HG03039 (cell line): ENCODE data around the gene UBASH3A.

Source experiments
- ATAC-seq: cut with Tn5 transposase; IDR thresholded peaks from one replicate; pipeline ENCODE4 v1.9.1; 2021; ENCODE audit warnings: mild to moderate bottlenecking, moderate library complexity; ENCODE audit not compliant: unreplicated experiment

The UBASH3A gene

GRCh38 chr21:42429021-42429420, 25.3 kb downstream of the UBASH3A start:
- no peak for ATAC-seq

- ATAC-seq: no peak
Measured at GRCh38 chr21:42429856-42430255, 26.2 kb downstream of the UBASH3A start.

DNA sequence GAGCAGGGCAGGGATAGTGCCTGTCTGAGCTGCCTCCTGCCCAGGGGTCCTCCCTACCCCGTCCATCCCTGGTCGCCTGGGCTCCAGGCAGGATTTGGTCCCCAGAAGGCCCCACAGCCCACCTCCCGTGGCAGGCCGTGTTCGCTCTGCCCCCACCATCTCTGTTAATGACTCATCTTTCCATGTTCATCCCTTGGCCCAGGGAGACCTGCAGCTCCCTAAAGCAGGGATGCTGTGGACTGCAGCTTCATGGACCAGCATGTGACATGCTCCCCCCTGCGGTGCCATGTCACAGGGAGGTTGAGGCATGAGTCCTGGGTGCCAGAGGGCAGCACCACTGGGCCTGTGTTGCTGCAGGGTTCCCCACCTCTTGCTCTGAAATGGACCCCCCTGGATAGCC, 26.8 kb downstream of the UBASH3A start:
- ATAC-seq: no peak

GRCh38 chr21:42431196-42431595, 27.5 kb downstream of the UBASH3A start:
- ATAC-seq: no peak

DNA sequence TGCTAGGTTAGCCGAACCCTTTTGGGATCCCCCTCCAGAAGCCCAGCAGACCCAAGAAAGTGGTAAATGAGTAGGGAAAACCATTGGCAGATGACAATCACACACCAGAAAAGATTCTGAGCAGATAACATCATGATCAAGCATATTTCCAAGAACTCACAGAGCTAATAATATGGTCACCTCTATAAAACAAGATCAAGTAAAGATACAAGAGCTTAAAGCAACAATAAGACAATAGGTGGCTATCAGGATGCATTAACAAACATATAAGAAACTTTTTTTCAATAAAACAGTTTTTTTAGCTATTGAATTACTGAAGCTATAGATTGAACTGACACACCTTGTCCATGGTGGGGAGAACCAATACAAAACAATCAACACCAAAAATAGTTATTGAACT, 29.0 kb downstream of the UBASH3A start:
- ATAC-seq: no peak

- ATAC-seq: no peak
Measured at GRCh38 chr21:42433946-42434551, 30.3 kb downstream of the UBASH3A start.

DNA sequence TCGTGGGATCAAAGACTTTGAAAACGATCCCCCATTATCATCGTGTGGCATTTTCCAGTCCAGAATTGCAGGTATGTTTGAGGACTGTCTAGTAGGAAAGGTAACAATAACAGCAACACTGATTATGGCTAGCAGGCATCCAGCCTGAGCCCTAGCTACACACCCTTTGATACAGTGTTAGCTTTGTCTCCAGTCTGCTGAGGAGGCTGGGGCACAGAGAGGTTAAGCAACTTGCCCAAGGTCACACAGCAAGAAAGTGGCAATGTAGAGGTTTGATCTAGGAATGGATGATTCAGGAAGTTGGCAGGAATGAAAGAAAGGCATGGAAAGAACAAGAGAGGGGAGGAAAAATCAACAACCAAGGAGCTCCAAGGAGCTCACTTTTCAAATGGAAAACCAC, 31.2 kb downstream of the UBASH3A start:
- no peak for ATAC-seq

- ATAC-seq: no peak
Measured at GRCh38 chr21:42435401-42435800, 31.7 kb downstream of the UBASH3A start.

- ATAC-seq: no peak
Measured at GRCh38 chr21:42435833-42436232, 32.1 kb downstream of the UBASH3A start.

- ATAC-seq: no peak
Measured at GRCh38 chr21:42436914-42437313, 33.2 kb downstream of the UBASH3A start.

GRCh38 chr21:42437786-42438185, 34.1 kb downstream of the UBASH3A start:
- ATAC-seq: no peak

DNA sequence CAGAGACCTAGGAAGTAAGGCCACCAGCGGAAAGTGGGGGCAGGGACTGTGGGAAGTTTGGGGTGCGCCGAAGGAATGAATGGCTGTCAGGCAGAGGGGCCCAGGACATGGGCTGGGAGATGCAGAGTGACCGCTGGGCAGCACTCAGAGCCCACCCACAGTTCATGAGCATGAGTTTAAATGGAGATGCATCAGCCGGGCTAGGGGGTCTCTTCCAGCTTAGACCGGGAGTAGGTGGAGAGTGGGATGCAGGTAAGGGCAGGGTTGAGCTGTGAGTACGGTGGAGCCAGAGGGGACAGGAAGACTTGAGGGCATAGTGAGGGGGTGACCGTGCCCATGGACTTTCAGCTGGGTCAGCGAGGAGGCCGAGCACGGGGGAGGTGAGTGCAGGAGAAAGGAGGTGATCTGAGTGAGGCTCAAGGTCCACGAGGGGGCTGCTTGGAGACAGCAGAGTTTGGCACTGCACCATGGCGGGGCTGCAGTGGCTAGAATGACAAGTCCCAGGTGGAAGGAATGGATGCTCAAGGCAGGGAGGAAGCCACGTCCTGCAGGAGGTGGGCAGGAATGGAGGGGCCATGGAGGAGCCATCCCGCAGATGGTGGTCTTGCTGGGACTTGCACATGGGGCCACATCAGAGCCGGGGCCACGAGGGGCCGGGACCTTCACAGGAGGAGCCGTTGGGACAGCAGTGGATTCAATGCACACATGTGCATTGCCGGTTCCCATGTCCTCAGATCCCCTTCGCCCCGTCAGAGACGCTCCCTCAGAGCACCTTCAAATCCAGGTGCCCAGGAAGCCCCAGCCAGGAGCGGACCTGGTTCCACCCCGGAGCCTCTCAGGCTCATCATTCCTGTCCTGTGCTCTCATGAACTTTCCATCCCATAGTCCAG, 34.9 kb downstream of the UBASH3A start:
- ATAC-seq: no peak

DNA sequence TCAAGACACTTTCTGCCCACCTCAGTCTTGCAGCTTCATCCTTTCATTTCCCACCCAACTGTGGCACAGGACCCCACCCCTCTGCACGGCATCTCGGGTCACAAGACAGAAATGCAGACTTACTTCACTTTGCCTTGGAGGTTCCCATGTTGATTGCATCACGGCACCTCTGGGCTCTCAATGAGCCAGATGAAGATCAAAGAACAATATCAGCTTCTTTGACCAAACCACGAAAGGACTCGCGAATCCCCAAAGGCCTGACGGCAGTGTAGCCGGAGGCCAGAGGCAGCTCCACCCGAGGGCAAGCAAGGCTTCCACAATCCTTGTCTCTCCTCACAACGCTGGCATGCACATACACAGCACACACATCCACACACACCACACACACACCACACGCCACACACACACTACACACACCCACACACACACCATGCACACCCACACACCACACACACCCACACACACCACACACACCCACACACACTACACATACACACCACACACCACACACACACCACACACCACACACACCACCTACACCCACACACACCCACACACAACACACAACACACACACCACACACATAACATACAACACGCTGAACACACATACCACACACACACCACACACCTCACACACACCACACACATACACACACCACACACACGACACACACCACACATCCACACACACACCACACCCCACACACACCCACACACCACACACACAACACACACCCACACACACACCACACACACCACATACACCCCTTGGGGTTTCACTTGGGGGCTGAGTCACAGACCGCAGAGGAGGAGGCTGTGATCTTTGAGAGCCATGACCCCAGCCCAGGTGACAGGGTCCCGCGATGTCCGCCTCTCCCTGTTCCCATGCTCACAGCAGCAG, 35.8 kb downstream of the UBASH3A start:
- ATAC-seq: no peak

- peak; percentile 61 for ATAC-seq
Measured at GRCh38 chr21:42440187-42440792, 36.6 kb downstream of the UBASH3A start.

DNA sequence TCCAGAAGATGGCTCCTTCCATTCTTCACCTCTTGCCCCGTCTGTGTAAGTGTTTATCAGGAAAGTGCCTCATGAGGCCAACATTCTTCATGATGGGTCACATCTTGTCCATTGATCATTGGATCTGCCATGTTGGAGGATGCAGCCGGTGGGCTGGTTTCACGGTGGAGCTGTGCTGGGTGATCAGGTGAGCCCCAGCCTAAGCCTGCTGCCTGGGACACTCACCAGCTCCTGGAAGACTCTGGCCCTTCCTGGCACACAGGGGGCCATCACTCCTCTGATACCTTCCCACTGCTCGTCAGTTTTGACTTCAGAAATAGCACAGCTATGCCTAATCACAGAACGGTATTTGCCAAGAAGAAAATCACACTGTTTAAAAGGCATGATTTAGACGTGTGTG, 38.3 kb downstream of the UBASH3A start:
- ATAC-seq: no peak

DNA sequence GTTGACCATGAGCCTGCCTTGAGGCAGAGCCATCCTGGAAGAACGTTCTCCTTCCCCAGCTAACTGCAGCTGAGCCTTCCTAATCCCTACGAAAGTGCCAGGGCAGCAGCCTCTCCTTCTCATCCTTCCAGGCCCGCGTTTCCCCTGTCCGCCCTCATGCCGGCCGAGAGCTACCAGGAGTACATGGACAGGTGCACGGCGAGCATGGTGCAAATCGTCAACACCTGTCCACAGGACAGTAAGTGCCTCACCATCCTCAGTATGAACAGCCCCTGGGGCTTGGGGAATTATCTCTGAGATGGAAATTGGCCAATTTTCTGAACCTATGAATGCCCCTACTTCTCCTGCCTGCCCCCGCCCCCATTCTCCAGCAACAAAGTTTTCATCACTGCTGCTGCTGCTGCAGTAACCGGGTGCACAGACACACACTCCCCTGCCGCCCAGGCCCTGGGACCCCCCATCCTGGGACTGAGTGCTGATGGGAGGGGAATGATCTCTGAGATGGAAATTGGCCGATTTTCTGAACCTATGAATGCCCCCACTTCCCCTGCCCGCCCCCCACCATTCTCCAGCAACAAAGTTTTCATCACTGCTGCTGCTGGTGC, 39.6 kb downstream of the UBASH3A start:
- ATAC-seq: no peak

DNA sequence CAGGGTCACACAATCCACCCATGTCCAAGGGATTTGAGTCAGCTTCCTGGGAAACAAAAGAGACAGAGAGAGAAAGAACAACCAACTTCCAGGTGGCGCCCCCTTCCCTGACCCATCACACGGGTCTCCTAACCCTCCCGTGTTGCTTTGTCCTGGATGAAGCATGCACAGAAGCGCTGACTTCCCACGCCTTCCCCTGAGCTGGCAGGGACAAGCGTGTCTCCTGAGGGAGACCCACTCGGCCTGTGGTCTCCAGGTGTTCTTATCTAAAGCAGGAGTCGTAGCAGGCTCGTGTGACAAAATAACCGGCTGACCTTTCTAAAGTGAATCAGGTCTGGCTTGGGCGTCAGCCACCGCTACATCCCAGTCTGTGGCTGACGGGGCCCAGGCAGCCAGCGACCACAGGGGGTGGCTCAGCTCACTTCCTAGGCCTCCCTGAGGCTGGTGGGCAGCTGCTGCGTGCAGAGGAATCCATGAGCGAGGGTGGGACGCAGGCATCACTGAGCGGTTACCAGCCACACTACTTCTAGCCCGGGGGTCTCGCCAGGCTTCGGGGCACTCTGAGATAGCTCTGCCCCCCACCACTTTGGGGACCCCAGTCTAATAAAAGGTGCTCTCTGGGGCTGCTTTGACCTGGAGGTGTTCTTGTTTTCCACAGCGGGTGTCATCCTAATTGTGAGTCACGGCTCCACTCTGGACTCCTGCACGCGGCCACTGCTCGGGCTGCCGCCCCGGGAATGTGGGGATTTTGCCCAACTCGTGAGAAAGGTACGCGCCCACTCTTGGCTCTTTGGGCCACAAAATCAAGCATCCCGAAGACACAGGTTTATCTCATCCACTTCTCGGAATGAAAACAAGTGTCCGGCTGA, 40.4 kb downstream of the UBASH3A start:
- ATAC-seq: no peak

GRCh38 chr21:42444745-42445059, 41.0 kb downstream of the UBASH3A start:
- ATAC-seq: no peak

DNA sequence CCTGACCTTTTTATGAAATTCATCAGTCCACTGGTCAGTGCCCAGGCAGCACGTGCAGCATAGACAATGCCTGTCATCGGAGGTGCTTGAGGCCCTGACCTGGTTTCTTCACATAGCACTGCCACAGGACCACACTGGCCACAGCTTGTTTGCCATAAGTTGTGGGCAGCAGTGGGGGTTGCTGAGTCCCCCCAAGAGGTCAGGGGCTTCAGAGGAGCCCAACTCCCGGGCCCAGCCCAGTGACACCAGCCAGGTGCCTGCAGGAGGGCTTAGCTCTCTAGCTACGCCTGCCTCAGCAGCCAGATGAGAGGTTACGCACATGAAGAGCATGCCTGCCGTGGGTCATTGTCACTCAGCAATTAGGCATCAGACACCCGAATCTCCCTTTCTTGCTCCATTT, 41.6 kb downstream of the UBASH3A start:
- no peak for ATAC-seq

GRCh38 chr21:42446531-42446930, 42.8 kb downstream of the UBASH3A start:
- no peak for ATAC-seq
